GM20000 (cell line): ENCODE measurements around the gene PRIMA1.

Source experiments
- DNase-seq: peaks from one replicate; pipeline ENCODE4 v3.0.0; 2012; ENCODE audit warnings: low spot score
- TF ChIP-seq, protein P1 (sequence below): IDR thresholded peaks from 2 replicates; pipeline ENCODE4 v1.5.1; 2012; ENCODE audit warnings: mild to moderate bottlenecking, control low read depth; ENCODE audit errors: extremely low read depth, missing control alignments

PRIMA1 gene

DNA sequence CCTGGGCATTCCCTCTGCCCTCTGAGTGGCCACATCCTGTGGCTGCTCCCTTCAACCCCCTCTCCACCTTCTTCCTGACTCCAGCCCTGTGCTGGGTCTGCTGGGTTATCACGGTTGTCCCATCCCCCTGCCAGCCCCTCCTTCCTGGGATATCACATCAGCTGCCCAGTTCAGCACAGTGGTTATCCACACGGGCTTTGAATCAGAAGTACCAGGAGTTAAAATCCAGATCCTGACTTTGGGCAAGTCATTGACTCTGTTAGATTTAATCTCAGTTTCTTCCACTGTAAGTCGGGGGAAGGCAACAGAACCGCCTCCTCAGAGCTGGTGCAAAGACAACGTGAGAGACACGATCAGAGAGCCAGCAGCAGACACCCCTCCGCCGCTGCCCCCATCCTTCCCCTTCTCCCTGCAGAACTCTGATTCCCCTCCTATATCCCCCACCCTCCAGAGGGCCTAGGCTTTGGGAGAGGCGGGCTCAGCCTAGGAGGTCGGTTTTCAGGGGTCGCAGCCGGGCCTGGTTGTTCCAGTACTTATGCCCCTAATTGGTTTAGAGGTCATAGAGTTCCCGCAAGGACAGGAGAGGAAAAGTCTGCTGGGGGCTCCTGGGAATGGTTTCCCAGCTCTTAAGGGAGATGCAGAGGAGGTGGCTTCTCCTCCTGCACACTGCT is 42.5 kb downstream of the PRIMA1 start:
- TF ChIP-seq, protein P1, sequence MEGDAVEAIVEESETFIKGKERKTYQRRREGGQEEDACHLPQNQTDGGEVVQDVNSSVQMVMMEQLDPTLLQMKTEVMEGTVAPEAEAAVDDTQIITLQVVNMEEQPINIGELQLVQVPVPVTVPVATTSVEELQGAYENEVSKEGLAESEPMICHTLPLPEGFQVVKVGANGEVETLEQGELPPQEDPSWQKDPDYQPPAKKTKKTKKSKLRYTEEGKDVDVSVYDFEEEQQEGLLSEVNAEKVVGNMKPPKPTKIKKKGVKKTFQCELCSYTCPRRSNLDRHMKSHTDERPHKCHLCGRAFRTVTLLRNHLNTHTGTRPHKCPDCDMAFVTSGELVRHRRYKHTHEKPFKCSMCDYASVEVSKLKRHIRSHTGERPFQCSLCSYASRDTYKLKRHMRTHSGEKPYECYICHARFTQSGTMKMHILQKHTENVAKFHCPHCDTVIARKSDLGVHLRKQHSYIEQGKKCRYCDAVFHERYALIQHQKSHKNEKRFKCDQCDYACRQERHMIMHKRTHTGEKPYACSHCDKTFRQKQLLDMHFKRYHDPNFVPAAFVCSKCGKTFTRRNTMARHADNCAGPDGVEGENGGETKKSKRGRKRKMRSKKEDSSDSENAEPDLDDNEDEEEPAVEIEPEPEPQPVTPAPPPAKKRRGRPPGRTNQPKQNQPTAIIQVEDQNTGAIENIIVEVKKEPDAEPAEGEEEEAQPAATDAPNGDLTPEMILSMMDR: no peak

DNA sequence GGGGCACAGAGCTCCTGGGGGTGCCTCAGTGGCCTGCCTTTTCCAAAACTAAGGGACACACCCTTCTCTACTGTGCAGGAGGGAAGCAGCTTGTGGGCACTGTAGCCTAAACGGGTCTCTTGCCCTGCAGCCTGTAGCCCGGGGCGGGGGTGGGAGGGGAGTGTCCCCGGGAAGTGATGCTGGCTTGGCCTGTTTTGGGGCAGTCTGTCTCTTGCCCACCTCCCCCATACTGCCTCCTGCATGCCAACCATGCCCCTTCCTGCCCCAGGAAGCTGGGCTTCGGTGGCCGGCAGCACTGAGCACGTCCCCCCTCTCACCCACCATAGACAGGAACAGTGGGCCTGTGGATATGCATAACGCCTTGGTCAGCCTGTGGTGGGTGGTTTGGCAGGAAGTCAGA is 43.4 kb downstream of the PRIMA1 start:
- TF ChIP-seq, protein P1: no peak
- DNase-seq: no peak

More for the DNA sequence above, 42.5 kb downstream of the PRIMA1 start:
- no peak for DNase-seq

GRCh38 chr14:93744176-93744575 is 44.1 kb downstream of the PRIMA1 start:
- DNase-seq: no peak
- TF ChIP-seq, protein P1: no peak

DNA sequence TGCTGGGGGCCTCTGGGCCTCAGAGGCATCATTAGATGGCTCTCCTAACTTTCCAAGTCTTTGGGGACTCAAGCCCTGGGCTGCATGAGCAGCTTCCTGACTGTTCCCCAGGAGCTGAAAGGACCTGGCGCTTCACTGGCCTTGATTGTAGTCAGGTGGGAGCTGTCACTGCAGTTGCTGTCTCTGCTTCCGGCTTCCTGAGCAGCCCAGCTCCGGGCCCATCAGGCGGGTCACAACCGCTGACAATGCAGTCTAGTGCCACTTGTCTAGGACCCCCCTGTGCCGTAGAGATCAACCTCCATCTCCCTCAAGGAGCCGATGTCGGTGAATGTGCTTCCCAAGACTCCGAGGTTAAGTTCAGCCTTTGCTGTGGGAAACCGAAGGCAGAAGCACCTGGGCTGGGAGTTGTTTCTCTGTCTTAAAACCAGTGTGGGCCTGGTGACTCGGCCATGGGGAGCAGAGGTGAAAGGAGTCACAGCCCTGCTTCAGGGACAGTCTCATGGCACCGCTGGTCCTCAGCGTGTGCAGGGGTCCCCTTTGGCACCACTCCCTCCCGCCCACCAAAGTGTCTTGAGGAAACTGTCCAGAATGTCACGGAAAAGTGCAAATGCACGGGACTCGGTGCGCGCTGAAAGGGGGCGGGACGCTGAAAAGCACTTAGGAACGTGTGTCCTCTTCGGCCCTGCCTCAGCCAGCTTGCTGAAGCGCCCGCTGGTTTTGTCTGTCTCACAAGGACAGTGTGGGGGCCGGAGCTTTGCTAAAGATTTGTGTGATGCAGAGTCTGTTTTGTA is 44.8 kb downstream of the PRIMA1 start:
- DNase-seq: no peak
- TF ChIP-seq, protein P1: no peak

DNA sequence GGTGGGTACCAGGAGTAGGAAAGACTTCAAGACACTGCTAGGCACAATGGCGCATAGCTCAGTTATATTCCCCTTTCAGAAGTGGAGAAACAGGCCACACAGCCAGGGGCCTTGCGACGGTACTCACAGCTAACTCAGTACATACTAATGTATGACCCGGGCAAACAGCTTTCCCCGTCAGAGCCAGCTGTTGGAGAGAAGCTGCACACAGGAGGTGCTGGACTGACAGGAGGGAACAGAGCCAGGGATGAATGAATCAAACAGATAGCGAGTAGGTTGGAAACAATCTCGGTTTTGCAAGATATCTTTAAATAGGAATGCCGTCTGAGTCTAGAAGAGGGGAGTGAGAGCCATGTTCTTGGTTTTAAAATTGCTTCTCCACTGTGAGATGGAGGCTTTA is 45.5 kb downstream of the PRIMA1 start:
- DNase-seq: no peak
- TF ChIP-seq, protein P1: no peak

DNA sequence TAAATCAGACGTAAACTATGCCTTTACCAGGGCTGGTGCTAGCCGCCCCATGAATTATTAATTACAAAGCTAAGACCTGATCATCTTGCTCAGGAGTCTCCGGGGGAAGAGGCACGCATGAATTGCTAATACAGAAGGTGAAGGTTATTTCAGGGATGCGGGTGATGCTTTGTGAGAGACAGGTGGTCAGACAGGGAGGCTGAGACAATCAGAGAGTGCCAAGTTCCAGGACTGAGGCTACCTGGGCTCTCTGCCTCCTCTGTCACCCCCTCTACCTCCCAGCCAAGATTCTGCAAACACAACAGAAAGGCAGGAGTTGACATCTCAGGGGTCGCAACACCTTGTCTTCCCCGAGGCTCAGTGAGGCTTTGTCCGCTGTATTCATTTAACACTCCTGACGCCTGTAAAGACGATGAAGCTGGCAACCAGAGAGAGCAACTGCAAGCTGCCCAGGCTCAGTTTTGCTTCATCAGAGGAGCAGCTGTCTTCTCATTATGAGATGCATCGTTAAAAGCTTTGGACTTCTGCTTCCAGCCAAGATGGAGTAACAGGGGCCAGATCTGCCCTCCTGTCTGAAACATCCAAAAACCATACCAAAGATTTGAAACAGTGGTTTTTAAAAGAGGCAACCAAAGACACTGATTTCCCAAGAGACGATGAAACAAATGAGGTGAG is 46.6 kb downstream of the PRIMA1 start:
- TF ChIP-seq, protein P1: no peak

GRCh38 chr14:93737634-93738033 is 50.7 kb downstream of the PRIMA1 start:
- TF ChIP-seq, protein P1: no peak
- no peak for DNase-seq

More for the DNA sequence above, 46.6 kb downstream of the PRIMA1 start:
- DNase-seq: no peak
